Stimulated activated CD4-positive, alpha-beta T cell treated with anti-CD3 and anti-CD28 coated beads, Interleukin-12 subunit alpha, Interleukin-12 subunit beta, amount 100 ng/mL, for 4 hours (primary cell): ENCODE data around the gene ANTXR2.
"Not testable (repeated sequence)": the region's sequence is repeated elsewhere in the genome, so short reads cannot be mapped to it uniquely, and the experiment has no call there.

Source experiments
- DNase-seq: peaks from one replicate; pipeline ENCODE4 v3.0.0-alpha.2; 2020

The ANTXR2 gene

GRCh38 chr4:79904331-79904730, 168.7 kb downstream of the ANTXR2 start:
- DNase-seq, result no peak

GRCh38 chr4:79900182-79900581, 172.8 kb downstream of the ANTXR2 start:
- no peak for DNase-seq

GRCh38 chr4:79899481-79899880, 173.5 kb downstream of the ANTXR2 start:
- no peak for DNase-seq

- DNase-seq, result no peak
Measured at GRCh38 chr4:79898055-79898454, 175.0 kb downstream of the ANTXR2 start.

GRCh38 chr4:79897174-79897573, 175.9 kb downstream of the ANTXR2 start:
- DNase-seq, result no peak

- DNase-seq, result no peak
Measured at GRCh38 chr4:79893456-79893855, 179.6 kb downstream of the ANTXR2 start.

GRCh38 chr4:79889026-79889425, 184.0 kb downstream of the ANTXR2 start:
- DNase-seq, result not testable (repeated sequence)

GRCh38 chr4:79886557-79886956, 186.5 kb downstream of the ANTXR2 start:
- no peak for DNase-seq

GRCh38 chr4:79886021-79886420, 187.0 kb downstream of the ANTXR2 start:
- DNase-seq, result no peak

GRCh38 chr4:79883290-79883689, 189.7 kb downstream of the ANTXR2 start:
- no peak for DNase-seq

- no peak for DNase-seq
Measured at GRCh38 chr4:79882806-79883205, 190.2 kb downstream of the ANTXR2 start.

- no peak for DNase-seq
Measured at GRCh38 chr4:79881407-79881806, 191.6 kb downstream of the ANTXR2 start.

- no peak for DNase-seq
Measured at GRCh38 chr4:79877511-79877910, 195.5 kb downstream of the ANTXR2 start.

GRCh38 chr4:79875344-79875899, 197.6 kb downstream of the ANTXR2 start:
- no peak for DNase-seq

- DNase-seq, result no peak
Measured at GRCh38 chr4:79874197-79874596, 198.8 kb downstream of the ANTXR2 start.

- no peak for DNase-seq
Measured at GRCh38 chr4:79872738-79873137, 200.3 kb downstream of the ANTXR2 start.

- DNase-seq, result no peak
Measured at GRCh38 chr4:79871961-79872360, 201.1 kb downstream of the ANTXR2 start.

- DNase-seq, result no peak
Measured at GRCh38 chr4:79869597-79870237, 203.3 kb downstream of the ANTXR2 start.

GRCh38 chr4:79865201-79865597, 207.8 kb downstream of the ANTXR2 start:
- DNase-seq, result no peak

GRCh38 chr4:79864500-79865200, 208.4 kb downstream of the ANTXR2 start:
- DNase-seq, result no peak

- DNase-seq, result no peak
Measured at GRCh38 chr4:79863333-79863732, 209.7 kb downstream of the ANTXR2 start.

- DNase-seq, result no peak
Measured at GRCh38 chr4:79862821-79863220, 210.2 kb downstream of the ANTXR2 start.

- DNase-seq, result no peak
Measured at GRCh38 chr4:79857811-79858210, 215.2 kb downstream of the ANTXR2 start.

GRCh38 chr4:79856196-79856595, 216.8 kb downstream of the ANTXR2 start:
- no peak for DNase-seq
